ENCODE results near the gene RB1. TPM values are rescaled to one million over a fixed set of nuclear protein-coding genes. Genes with fewer than 3 reads are reported as not detected.

Gene RB1
- total and polyA plus RNA-seq, 3 experiments from 2014 or later, result 16.8 to 38.9 (median 38.2) TPM

DNA sequence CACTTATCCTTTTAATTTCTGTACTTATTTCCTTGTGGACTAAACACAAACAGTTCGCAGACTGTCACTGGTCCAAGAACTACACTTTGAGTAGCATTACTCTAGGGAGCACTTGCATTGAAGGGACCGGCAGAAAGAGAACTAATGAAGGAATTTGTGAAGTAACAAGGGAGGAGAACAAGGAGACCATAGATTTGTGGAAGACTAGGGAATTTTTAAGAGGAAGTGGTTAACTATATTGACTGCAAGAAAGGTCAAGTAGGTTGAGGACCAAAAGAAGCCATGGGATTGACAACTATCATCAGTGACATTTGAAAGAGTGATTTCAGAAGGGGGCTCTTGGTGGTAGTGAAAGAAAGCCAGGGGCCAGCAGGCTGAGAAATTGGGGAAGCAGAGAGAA lies 4.0 kb upstream of the RB1 start:
- ChIA-PET CTCF (no interaction called here), POLR2A (no interaction called here)
- Histone ChIP-seq H3K4me3 (ENCODE audit: low read length) (no peak overlapping the region), H3K4me1 (ENCODE audit: insufficient read depth, low read length) (peaks cover 10% of the 10 kb centered on the region), H3K9me3 (ENCODE audit: low read length) (no peaks in the 10 kb centered on the region), H3K36me3 (ENCODE audit: insufficient read depth, low read length) (no peaks in the 10 kb centered on the region), H3K27ac (ENCODE audit: low read depth, low read length) (no peak overlapping the region), H3K27me3 (ENCODE audit: insufficient read depth, low read length, poor library complexity, severe bottlenecking) (no peaks in the 10 kb centered on the region)
- no peaks in the 10 kb centered on the region for H3K9me3 Mint-ChIP-seq
- no peaks in the 10 kb centered on the region for H3K27me3 Mint-ChIP-seq
- H3K27ac Mint-ChIP-seq, result peak overlapping the region in 2 of 8 donors; percentile 12 to 63
- H3K36me3 Mint-ChIP-seq, result peaks cover 0 to 13% (median 2%) of the 10 kb centered on the region in 3 donors
- no peak for DNase-seq
- peaks cover 9 to 14% (median 13%) of the 10 kb centered on the region in 3 donors for H3K4me1 Mint-ChIP-seq
- peak overlapping the region in 1 of 7 donors; percentile 2 for H3K4me3 Mint-ChIP-seq

DNA sequence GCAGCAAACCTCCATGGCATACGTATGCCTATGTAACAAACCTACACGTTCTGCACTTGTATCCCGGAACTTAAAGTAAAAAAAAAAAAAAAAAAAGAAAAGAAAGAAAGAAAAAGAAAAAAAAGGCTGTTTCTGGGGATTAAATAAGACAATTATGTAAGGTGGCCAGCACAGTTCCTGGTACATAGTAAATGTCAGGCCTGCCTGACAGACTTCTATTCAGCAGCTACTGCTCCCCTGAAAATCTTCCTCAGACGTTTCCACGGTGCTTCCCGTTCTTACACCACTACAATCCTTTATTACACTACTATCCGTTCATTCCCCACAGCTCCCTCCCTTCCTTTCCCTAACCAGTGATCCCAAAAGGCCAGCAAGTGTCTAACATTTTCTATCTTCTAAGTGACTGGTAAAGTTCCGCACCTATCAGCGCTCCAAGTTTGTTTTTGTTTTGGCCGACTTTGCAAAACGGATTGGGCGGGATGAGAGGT lies 636 bp upstream of the RB1 start:
- H3K4me1 Mint-ChIP-seq, result peaks cover 25 to 41% (median 39%) of the 10 kb centered on the region in 3 donors
- CTCF ChIA-PET, result interaction anchor here (1.4 to 2.0 kb wide), 3 partner anchors 208 to 277 kb away, joined by 3 to 10 read pairs (median 6); partner anchors contain the start of genes MED4 and NUDT15
- Histone ChIP-seq H3K9me3 (ENCODE audit: low read length) (no peaks in the 10 kb centered on the region), H3K4me1 (ENCODE audit: insufficient read depth, low read length) (peaks cover 29% of the 10 kb centered on the region), H3K4me3 (ENCODE audit: low read length) (peak overlapping the region; percentile 66), H3K27ac (ENCODE audit: low read depth, low read length) (peak overlapping the region; percentile 99), H3K27me3 (ENCODE audit: insufficient read depth, low read length, poor library complexity, severe bottlenecking) (no peaks in the 10 kb centered on the region), H3K36me3 (ENCODE audit: insufficient read depth, low read length) (no peaks in the 10 kb centered on the region)
- POLR2A ChIA-PET, result interaction anchor here (0.6 to 1.0 kb wide), 4 partner anchors 82 to 267 kb away, joined by 3 read pairs; partner anchors contain the start of gene MED4
- H3K27me3 Mint-ChIP-seq, result no peaks in the 10 kb centered on the region
- no peaks in the 10 kb centered on the region for H3K9me3 Mint-ChIP-seq
- peak overlapping the region; percentile 97 to 99 (median 98) for H3K4me3 Mint-ChIP-seq
- peaks cover 0 to 26% (median 4%) of the 10 kb centered on the region in 3 donors for H3K36me3 Mint-ChIP-seq
- DNase-seq, result no peak
- H3K27ac Mint-ChIP-seq, result peak overlapping the region; percentile 97 to 100 (median 99)

DNA sequence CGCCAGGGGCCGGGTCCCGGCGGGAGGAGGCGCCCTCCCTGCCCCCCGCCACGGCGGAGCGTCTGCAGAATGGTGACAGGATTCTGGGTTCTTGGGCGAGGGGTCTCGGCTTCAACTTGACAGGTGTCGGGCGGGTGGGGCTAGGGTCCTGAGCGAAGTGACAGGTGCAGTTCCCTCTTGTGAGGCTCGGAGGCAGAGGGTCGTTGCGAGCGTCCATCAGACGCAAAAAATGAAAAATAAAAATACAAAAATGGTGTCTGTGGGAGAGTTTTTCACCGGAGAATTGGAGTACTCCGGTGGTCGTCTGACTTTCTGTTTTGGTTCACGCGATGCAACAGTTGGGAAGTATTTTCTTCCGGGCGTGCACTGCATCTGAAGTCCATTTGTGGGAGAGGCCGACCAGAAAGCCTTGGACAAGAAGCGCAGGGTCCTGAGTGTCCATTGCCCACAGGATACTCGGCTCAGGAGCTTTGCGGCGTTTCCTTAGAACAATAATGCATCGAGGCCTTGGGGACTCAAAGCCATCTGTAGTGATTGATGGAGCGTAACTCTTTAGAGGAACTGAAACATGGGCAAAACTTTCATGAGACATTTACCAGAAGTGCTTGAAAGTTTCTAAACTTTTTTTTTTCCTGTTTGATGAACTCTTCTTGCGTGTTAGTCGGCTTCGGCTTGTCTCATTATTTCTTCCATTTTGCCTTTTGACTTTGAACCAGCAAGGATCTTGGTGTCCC lies 759 bp downstream of the RB1 start:
- H3K27me3 ChIP-seq (ENCODE audit: insufficient read depth, low read length, poor library complexity, severe bottlenecking), result no peaks in the 10 kb centered on the region
- Mint-ChIP-seq H3K9me3 (no peaks in the 10 kb centered on the region), H3K27ac (peak overlapping the region; percentile 97 to 100 (median 99)), H3K27me3 (no peaks in the 10 kb centered on the region), H3K4me1 (peaks cover 30 to 53% (median 44%) of the 10 kb centered on the region in 3 donors), H3K36me3 (peaks cover 0 to 31% (median 4%) of the 10 kb centered on the region in 3 donors), H3K4me3 (peak overlapping the region; percentile 97 to 99 (median 98))
- peak overlapping the region; percentile 99 for H3K27ac ChIP-seq (ENCODE audit: low read depth, low read length)
- peak overlapping the region; percentile 66 for H3K4me3 ChIP-seq (ENCODE audit: low read length)
- no peaks in the 10 kb centered on the region for H3K9me3 ChIP-seq (ENCODE audit: low read length)
- POLR2A ChIA-PET, result interaction anchor here (1.0 kb wide), 1 partner anchor 209 kb away, joined by 3 read pairs; the partner anchor contains the start of gene MED4
- CTCF ChIA-PET, result no interaction called here
- H3K4me1 ChIP-seq (ENCODE audit: insufficient read depth, low read length), result peaks cover 29% of the 10 kb centered on the region
- peak in 3 of 5 donors; percentile 26 to 52 (median 45) for DNase-seq
- no peaks in the 10 kb centered on the region for H3K36me3 ChIP-seq (ENCODE audit: insufficient read depth, low read length)

- Histone ChIP-seq H3K4me1 (ENCODE audit: insufficient read depth, low read length) (peaks cover 8% of the 10 kb centered on the region), H3K9me3 (ENCODE audit: low read length) (no peaks in the 10 kb centered on the region), H3K36me3 (ENCODE audit: insufficient read depth, low read length) (no peaks in the 10 kb centered on the region), H3K4me3 (ENCODE audit: low read length) (no peak overlapping the region), H3K27ac (ENCODE audit: low read depth, low read length) (no peak overlapping the region), H3K27me3 (ENCODE audit: insufficient read depth, low read length, poor library complexity, severe bottlenecking) (no peaks in the 10 kb centered on the region)
- H3K27ac Mint-ChIP-seq, result no peak overlapping the region
- no peak overlapping the region for H3K4me3 Mint-ChIP-seq
- ChIA-PET CTCF (no interaction called here), POLR2A (interaction anchor here (1.1 kb wide), 1 partner anchor 9 kb away, joined by 3 read pairs; no protein-coding TSS in a partner anchor)
- no peaks in the 10 kb centered on the region for H3K27me3 Mint-ChIP-seq
- peaks cover 0 to 38% (median 2%) of the 10 kb centered on the region in 3 donors for H3K36me3 Mint-ChIP-seq
- peaks cover 40 to 73% (median 63%) of the 10 kb centered on the region in 3 donors for H3K4me1 Mint-ChIP-seq
- H3K9me3 Mint-ChIP-seq, result no peaks in the 10 kb centered on the region
- DNase-seq, result no peak
These were observed 7.7 kb downstream of the RB1 start for GRCh38 chr13:48311223-48311622.

DNA sequence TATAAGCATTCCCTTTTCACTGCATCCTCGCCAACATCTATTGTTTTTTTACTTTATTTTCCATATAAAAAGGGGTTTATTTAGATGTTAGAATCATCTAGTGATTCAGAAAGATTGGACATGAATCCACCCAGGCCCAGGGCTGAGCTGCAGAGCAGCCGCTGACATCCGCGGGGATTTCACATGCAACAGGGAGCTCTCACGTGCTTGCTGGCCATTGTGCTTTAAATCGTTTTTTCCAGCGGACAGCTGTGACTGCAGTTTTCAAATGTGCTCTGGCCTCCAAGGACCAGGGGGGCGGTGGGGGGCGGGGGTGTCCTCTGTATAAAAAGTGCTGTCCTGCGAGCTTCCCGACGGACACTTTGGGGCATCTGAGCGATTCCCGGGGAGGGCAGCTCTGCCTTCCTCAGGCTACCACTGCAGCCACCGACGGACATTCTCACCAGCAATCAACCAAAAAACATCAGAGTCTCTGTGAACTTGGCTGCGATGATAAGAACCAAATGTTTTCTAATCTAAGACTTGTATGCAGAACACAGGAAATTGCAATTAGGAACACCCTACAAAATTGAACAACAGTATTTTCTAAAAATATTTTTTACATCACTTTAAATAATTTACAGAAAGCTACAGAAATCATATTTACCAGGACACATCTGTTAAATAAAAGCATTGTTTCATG lies 12.6 kb downstream of the RB1 start:
- peaks cover 0 to 1% of the 10 kb centered on the region in 2 donors for H3K27me3 Mint-ChIP-seq
- no peak overlapping the region for H3K27ac ChIP-seq (ENCODE audit: low read depth, low read length)
- no peak for DNase-seq
- POLR2A ChIA-PET, result no interaction called here
- H3K4me1 ChIP-seq (ENCODE audit: insufficient read depth, low read length), result peaks cover 4% of the 10 kb centered on the region
- no peak overlapping the region for H3K4me3 ChIP-seq (ENCODE audit: low read length)
- H3K27me3 ChIP-seq (ENCODE audit: insufficient read depth, low read length, poor library complexity, severe bottlenecking), result no peaks in the 10 kb centered on the region
- peaks cover 3 to 39% (median 9%) of the 10 kb centered on the region in 3 donors for H3K36me3 Mint-ChIP-seq
- peaks cover 0 to 1% (median 0%) of the 10 kb centered on the region in 5 donors for H3K9me3 Mint-ChIP-seq
- CTCF ChIA-PET, result interaction anchor here (1.8 kb wide), 1 partner anchor 18 kb away, joined by 6 read pairs; no protein-coding TSS in a partner anchor
- H3K36me3 ChIP-seq (ENCODE audit: insufficient read depth, low read length), result no peaks in the 10 kb centered on the region
- H3K9me3 ChIP-seq (ENCODE audit: low read length), result no peaks in the 10 kb centered on the region
- peaks cover 23 to 49% (median 35%) of the 10 kb centered on the region in 3 donors for H3K4me1 Mint-ChIP-seq
- peak overlapping the region in 2 of 8 donors; percentile 36 to 49 for H3K27ac Mint-ChIP-seq
- H3K4me3 Mint-ChIP-seq, result no peak overlapping the region

GRCh38 chr13:48316826-48317510 lies 13.4 kb downstream of the RB1 start:
- ChIA-PET CTCF (interaction anchor here (1.8 kb wide), 1 partner anchor 18 kb away, joined by 6 read pairs; no protein-coding TSS in a partner anchor), POLR2A (no interaction called here)
- H3K27ac Mint-ChIP-seq, result peak overlapping the region in 1 of 8 donors; percentile 37
- H3K36me3 Mint-ChIP-seq, result peaks cover 7 to 39% (median 10%) of the 10 kb centered on the region in 3 donors
- H3K27me3 ChIP-seq (ENCODE audit: insufficient read depth, low read length, poor library complexity, severe bottlenecking), result no peaks in the 10 kb centered on the region
- peaks cover 0 to 3% of the 10 kb centered on the region in 2 donors for H3K27me3 Mint-ChIP-seq
- H3K9me3 Mint-ChIP-seq, result peaks cover 0 to 5% (median 2%) of the 10 kb centered on the region in 5 donors
- H3K4me1 ChIP-seq (ENCODE audit: insufficient read depth, low read length), result peaks cover 4% of the 10 kb centered on the region
- no peak overlapping the region for H3K4me3 ChIP-seq (ENCODE audit: low read length)
- peak overlapping the region in 1 of 7 donors; percentile 27 for H3K4me3 Mint-ChIP-seq
- H3K4me1 Mint-ChIP-seq, result peaks cover 27 to 48% (median 33%) of the 10 kb centered on the region in 3 donors
- H3K27ac ChIP-seq (ENCODE audit: low read depth, low read length), result no peak overlapping the region
- no peaks in the 10 kb centered on the region for H3K36me3 ChIP-seq (ENCODE audit: insufficient read depth, low read length)
- no peak for DNase-seq
- no peaks in the 10 kb centered on the region for H3K9me3 ChIP-seq (ENCODE audit: low read length)

DNA sequence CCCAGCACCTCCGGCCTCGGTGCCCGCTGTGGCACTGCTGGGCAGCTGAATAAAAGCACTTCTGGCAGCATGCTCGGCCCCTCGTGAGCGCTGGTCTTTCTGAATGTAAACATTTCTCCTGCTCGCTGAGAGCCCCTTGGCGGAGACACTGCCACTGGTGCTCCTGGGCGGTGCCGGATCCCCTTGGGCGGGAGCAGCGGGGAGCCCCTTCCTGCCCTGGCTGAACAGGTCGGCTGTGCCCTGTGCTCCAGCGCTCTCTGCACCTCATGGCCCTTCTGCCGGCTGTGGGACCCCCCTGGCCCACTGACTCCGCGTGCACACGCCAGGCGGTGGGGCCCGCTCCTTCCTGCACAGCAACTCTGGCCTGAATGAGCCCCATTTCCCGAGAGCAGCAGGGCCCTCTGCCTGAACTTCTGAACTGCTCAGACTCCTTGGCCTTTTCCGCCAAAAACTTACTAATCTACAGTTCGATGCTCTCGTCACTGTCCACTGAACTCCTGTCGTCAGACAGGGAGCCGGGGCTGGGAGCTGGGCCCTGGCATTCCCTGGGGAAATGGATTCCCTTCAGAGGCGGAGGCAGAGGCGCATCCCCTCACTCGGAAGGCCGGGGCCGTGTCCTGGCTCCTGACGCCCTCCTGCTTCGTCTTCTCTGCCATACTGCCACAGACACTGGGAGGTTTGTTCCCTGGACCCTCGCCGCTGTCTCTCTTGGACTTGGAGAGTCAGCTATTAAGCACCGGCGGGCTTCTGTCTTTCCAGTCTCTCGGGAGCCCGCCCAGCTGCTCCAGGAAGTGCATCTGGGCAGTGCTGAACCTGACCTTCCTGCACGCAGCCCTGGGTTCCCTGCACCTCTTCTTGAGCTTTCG lies 14.2 kb downstream of the RB1 start:
- H3K4me1 ChIP-seq (ENCODE audit: insufficient read depth, low read length), result peaks cover 4% of the 10 kb centered on the region
- H3K27me3 ChIP-seq (ENCODE audit: insufficient read depth, low read length, poor library complexity, severe bottlenecking), result no peaks in the 10 kb centered on the region
- Mint-ChIP-seq H3K27ac (no peak overlapping the region), H3K36me3 (peaks cover 11 to 41% (median 17%) of the 10 kb centered on the region in 3 donors), H3K4me3 (peak overlapping the region in 2 of 7 donors; percentile 83 to 85), H3K27me3 (peaks cover 0 to 3% of the 10 kb centered on the region in 2 donors), H3K4me1 (peaks cover 21 to 42% (median 25%) of the 10 kb centered on the region in 3 donors), H3K9me3 (peaks cover 1 to 13% (median 5%) of the 10 kb centered on the region in 5 donors)
- DNase-seq, result no peak
- H3K9me3 ChIP-seq (ENCODE audit: low read length), result no peaks in the 10 kb centered on the region
- H3K36me3 ChIP-seq (ENCODE audit: insufficient read depth, low read length), result no peaks in the 10 kb centered on the region
- ChIA-PET CTCF (interaction anchor here (0.7 to 1.8 kb wide), 5 partner anchors 9 to 280 kb away, joined by 3 to 6 read pairs (median 4); partner anchors contain the start of gene NUDT15), POLR2A (interaction anchor here (0.5 kb wide), 1 partner anchor 39 kb away, joined by 3 read pairs; no protein-coding TSS in a partner anchor)
- H3K4me3 ChIP-seq (ENCODE audit: low read length), result no peak overlapping the region
- H3K27ac ChIP-seq (ENCODE audit: low read depth, low read length), result no peak overlapping the region
